ENCODE results near the gene PHKG2.

Gene PHKG2

GRCh38 chr16:30777591-30778297 is 29.5 kb downstream of the PHKG2 start:
- peak; percentile 70 for DNase-seq
- no peak overlapping the region for H3K4me3 ChIP-seq (ENCODE audit: low read depth, low read length)
- no peaks in the 10 kb centered on the region for H3K9me3 ChIP-seq (ENCODE audit: severe bottlenecking)
- no peaks in the 10 kb centered on the region for H3K27me3 ChIP-seq (ENCODE audit: insufficient read depth, low read depth, severe bottlenecking)
- TF ChIP-seq CTCF (IDR thresholded peaks at IDR 0.05; ENCODE audit: low read depth, low read length), result peak; percentile 63
- H3K36me3 ChIP-seq, result peaks cover 45% of the 10 kb centered on the region
- peak overlapping the region; percentile 48; the same call in 1 of the 2 replicates for H3K27ac ChIP-seq

- Histone ChIP-seq H3K27ac (peak overlapping the region; percentile 48), H3K9me3 (ENCODE audit: severe bottlenecking) (no peaks in the 10 kb centered on the region), H3K27me3 (ENCODE audit: insufficient read depth, low read depth, severe bottlenecking) (no peaks in the 10 kb centered on the region), H3K4me3 (ENCODE audit: low read depth, low read length) (no peak overlapping the region), H3K36me3 (peaks cover 45% of the 10 kb centered on the region)
- no peak for DNase-seq
- TF ChIP-seq CTCF (IDR thresholded peaks at IDR 0.05; ENCODE audit: low read depth, low read length), result no peak
Observed at GRCh38 chr16:30778549-30779244, 30.5 kb downstream of the PHKG2 start.

GRCh38 chr16:30779596-30779995 is 31.4 kb downstream of the PHKG2 start:
- DNase-seq, result no peak
- no peak overlapping the region for H3K4me3 ChIP-seq (ENCODE audit: low read depth, low read length)
- no peaks in the 10 kb centered on the region for H3K27me3 ChIP-seq (ENCODE audit: insufficient read depth, low read depth, severe bottlenecking)
- no peaks in the 10 kb centered on the region for H3K9me3 ChIP-seq (ENCODE audit: severe bottlenecking)
- peaks cover 39% of the 10 kb centered on the region for H3K36me3 ChIP-seq
- TF ChIP-seq CTCF (IDR thresholded peaks at IDR 0.05; ENCODE audit: low read depth, low read length), result no peak
- H3K27ac ChIP-seq, result no peak overlapping the region

- H3K4me3 ChIP-seq (ENCODE audit: low read depth, low read length), result no peak overlapping the region
- H3K36me3 ChIP-seq, result peaks cover 37% of the 10 kb centered on the region
- no peaks in the 10 kb centered on the region for H3K9me3 ChIP-seq (ENCODE audit: severe bottlenecking)
- no peaks in the 10 kb centered on the region for H3K27me3 ChIP-seq (ENCODE audit: insufficient read depth, low read depth, severe bottlenecking)
- no peak for DNase-seq
- H3K27ac ChIP-seq, result no peak overlapping the region
- TF ChIP-seq CTCF (IDR thresholded peaks at IDR 0.05; ENCODE audit: low read depth, low read length), result no peak
Observed at GRCh38 chr16:30780021-30780420, 31.8 kb downstream of the PHKG2 start.

- no peak for TF ChIP-seq CTCF (IDR thresholded peaks at IDR 0.05; ENCODE audit: low read depth, low read length)
- Histone ChIP-seq H3K4me3 (ENCODE audit: low read depth, low read length) (no peak overlapping the region), H3K27me3 (ENCODE audit: insufficient read depth, low read depth, severe bottlenecking) (no peaks in the 10 kb centered on the region), H3K36me3 (peaks cover 37% of the 10 kb centered on the region), H3K9me3 (ENCODE audit: severe bottlenecking) (no peaks in the 10 kb centered on the region), H3K27ac (no peak overlapping the region)
- DNase-seq, result no peak
Observed at GRCh38 chr16:30780549-30780948, 32.3 kb downstream of the PHKG2 start.

All from WERI-Rb-1 (cell line).